Ureter (tissue), 1 donor: ENCODE results near the gene C5orf34. TPM values are rescaled to one million over a fixed set of nuclear protein-coding genes. Genes with fewer than 3 reads are reported as not detected.

Experiments
- total RNA-seq: library from RNA; stranded (reverse); gene quantifications from one replicate; pipeline ENCODE4 v1.2.4, GENCODE V29; 2023
- donor health status: DM: yes; HTN: yes; CAD: no.

C5orf34 gene
- total RNA-seq, 1 donor from 2014 or later, result 3.2 TPM

Other genes with a start within 250 kb of the C5orf34 start
- 131 TPM for gene HMGCS1, start 201.7 kb downstream of the C5orf34 start, total RNA-seq
- 7.6 TPM for gene CCL28, start 102.8 kb downstream of the C5orf34 start, total RNA-seq
- 17.5 TPM for gene TMEM267, start 31.3 kb downstream of the C5orf34 start, total RNA-seq
- gene PAIP1, start 41.9 kb upstream of the C5orf34 start, total RNA-seq, result 77.5 TPM
- gene NNT, start 88.0 kb upstream of the C5orf34 start, total RNA-seq, result 71.1 TPM